ENCODE results near the gene INMT.

Gene INMT

GRCh38 chr7:30796105-30796869, 44.4 kb downstream of the INMT start:
- Histone ChIP-seq H3K27ac (ENCODE audit: low read depth, low read length) (peak overlapping the region; percentile 92), H3K4me3 (ENCODE audit: low read length) (peak overlapping the region; percentile 47), H4K20me1 (ENCODE audit: control insufficient read depth, insufficient read depth, low read depth, low read length) (no peaks in the 10 kb centered on the region), H3K27me3 (ENCODE audit: control insufficient read depth, low read length) (no peaks in the 10 kb centered on the region), H3F3A (ENCODE audit: control insufficient read depth, insufficient read depth) (peaks cover 16% of the 10 kb centered on the region), H3K4me1 (ENCODE audit: control insufficient read depth, low read length) (peaks cover 62% of the 10 kb centered on the region), H3K4me2 (ENCODE audit: low read length) (peak overlapping the region; percentile 57), H3K9me3 (ENCODE audit: control insufficient read depth, insufficient read depth, low read length) (no peaks in the 10 kb centered on the region), H3K79me2 (ENCODE audit: control insufficient read depth, low read length) (no peaks in the 10 kb centered on the region), H3K36me3 (ENCODE audit: control insufficient read depth, low read length) (no peaks in the 10 kb centered on the region; the same call in 1 of the 2 replicates), H3K9me2 (replicated peaks; ENCODE audit: control insufficient read depth, low read length) (no peaks in the 10 kb centered on the region)
- no peak for TF ChIP-seq EZH2phosphoT487 (IDR thresholded peaks at IDR 0.05; ENCODE audit: borderline replicate concordance, low read length)
- no peak for TF ChIP-seq CTCF (IDR thresholded peaks at IDR 0.05; ENCODE audit: low read depth, low read length, poor library complexity, severe bottlenecking)

- no peaks in the 10 kb centered on the region for H3K9me2 ChIP-seq (replicated peaks; ENCODE audit: control insufficient read depth, low read length)
- peak overlapping the region; percentile 57 for H3K4me2 ChIP-seq (ENCODE audit: low read length)
- no peaks in the 10 kb centered on the region for H3K79me2 ChIP-seq (ENCODE audit: control insufficient read depth, low read length)
- H3K27ac ChIP-seq (ENCODE audit: low read depth, low read length), result peak overlapping the region; percentile 92
- H3F3A ChIP-seq (ENCODE audit: control insufficient read depth, insufficient read depth), result peaks cover 16% of the 10 kb centered on the region
- H3K36me3 ChIP-seq (ENCODE audit: control insufficient read depth, low read length), result no peaks in the 10 kb centered on the region; the same call in 1 of the 2 replicates
- H3K9me3 ChIP-seq (ENCODE audit: control insufficient read depth, insufficient read depth, low read length), result no peaks in the 10 kb centered on the region
- peak overlapping the region; percentile 47 for H3K4me3 ChIP-seq (ENCODE audit: low read length)
- no peaks in the 10 kb centered on the region for H3K27me3 ChIP-seq (ENCODE audit: control insufficient read depth, low read length)
- TF ChIP-seq EZH2phosphoT487 (IDR thresholded peaks at IDR 0.05; ENCODE audit: borderline replicate concordance, low read length) (no peak), CTCF (IDR thresholded peaks at IDR 0.05; ENCODE audit: low read depth, low read length, poor library complexity, severe bottlenecking) (no peak)
- H3K4me1 ChIP-seq (ENCODE audit: control insufficient read depth, low read length), result peaks cover 62% of the 10 kb centered on the region
- H4K20me1 ChIP-seq (ENCODE audit: control insufficient read depth, insufficient read depth, low read depth, low read length), result no peaks in the 10 kb centered on the region
Measured at GRCh38 chr7:30797176-30798040, 45.5 kb downstream of the INMT start.

GRCh38 chr7:30799206-30799975, 47.5 kb downstream of the INMT start:
- Histone ChIP-seq H4K20me1 (ENCODE audit: control insufficient read depth, insufficient read depth, low read depth, low read length) (no peaks in the 10 kb centered on the region), H3K27me3 (ENCODE audit: control insufficient read depth, low read length) (no peaks in the 10 kb centered on the region), H3K27ac (ENCODE audit: low read depth, low read length) (peak overlapping the region; percentile 92), H3K4me3 (ENCODE audit: low read length) (peak overlapping the region; percentile 50), H3K4me1 (ENCODE audit: control insufficient read depth, low read length) (peaks cover 62% of the 10 kb centered on the region), H3K79me2 (ENCODE audit: control insufficient read depth, low read length) (no peaks in the 10 kb centered on the region), H3K36me3 (ENCODE audit: control insufficient read depth, low read length) (no peaks in the 10 kb centered on the region; the same call in 1 of the 2 replicates), H3K9me2 (replicated peaks; ENCODE audit: control insufficient read depth, low read length) (no peaks in the 10 kb centered on the region), H3F3A (ENCODE audit: control insufficient read depth, insufficient read depth) (peaks cover 16% of the 10 kb centered on the region), H3K9me3 (ENCODE audit: control insufficient read depth, insufficient read depth, low read length) (no peaks in the 10 kb centered on the region), H3K4me2 (ENCODE audit: low read length) (peak overlapping the region; percentile 67)
- TF ChIP-seq CTCF (IDR thresholded peaks at IDR 0.05; ENCODE audit: low read depth, low read length, poor library complexity, severe bottlenecking), result no peak
- no peak for TF ChIP-seq EZH2phosphoT487 (IDR thresholded peaks at IDR 0.05; ENCODE audit: borderline replicate concordance, low read length)

All from DOHH2 (cell line).